ENCODE data around the gene SYNE2.

The SYNE2 gene

GRCh38 chr14:63877550-63877939 is 24.7 kb downstream of the SYNE2 start:
- DNase-seq, result no peak

GRCh38 chr14:63878052-63878451 is 25.2 kb downstream of the SYNE2 start:
- no peak for DNase-seq

GRCh38 chr14:63878792-63879191 is 26.0 kb downstream of the SYNE2 start:
- no peak for DNase-seq

- DNase-seq, result no peak
These were observed 29.1 kb downstream of the SYNE2 start for GRCh38 chr14:63881926-63882325.

GRCh38 chr14:63887899-63888298 is 35.1 kb downstream of the SYNE2 start:
- DNase-seq, result no peak

GRCh38 chr14:63890553-63890952 is 37.7 kb downstream of the SYNE2 start:
- no peak for DNase-seq

- DNase-seq, result peak; percentile 52
These were observed 38.6 kb downstream of the SYNE2 start for GRCh38 chr14:63891148-63891975.

- no peak for DNase-seq
These were observed 39.5 kb downstream of the SYNE2 start for GRCh38 chr14:63892265-63892664.

- DNase-seq, result no peak
These were observed 41.1 kb downstream of the SYNE2 start for GRCh38 chr14:63893701-63894458.

GRCh38 chr14:63895510-63895909 is 42.7 kb downstream of the SYNE2 start:
- no peak for DNase-seq

GRCh38 chr14:63896278-63896720 is 43.5 kb downstream of the SYNE2 start:
- DNase-seq, result peak; percentile 61

GRCh38 chr14:63897721-63898163 is 44.9 kb downstream of the SYNE2 start:
- no peak for DNase-seq

GRCh38 chr14:63899953-63900352 is 47.1 kb downstream of the SYNE2 start:
- DNase-seq, result no peak

- DNase-seq, result no peak
These were observed 48.8 kb downstream of the SYNE2 start for GRCh38 chr14:63901434-63902085.

GRCh38 chr14:63902375-63902976 is 49.7 kb downstream of the SYNE2 start:
- DNase-seq, result no peak

- no peak for DNase-seq
These were observed 51.9 kb downstream of the SYNE2 start for GRCh38 chr14:63904724-63905123.

GRCh38 chr14:63905370-63905769 is 52.6 kb downstream of the SYNE2 start:
- no peak for DNase-seq

- no peak for DNase-seq
These were observed 56.0 kb downstream of the SYNE2 start for GRCh38 chr14:63908667-63909264.

- no peak for DNase-seq
These were observed 57.2 kb downstream of the SYNE2 start for GRCh38 chr14:63909984-63910383.

- no peak for DNase-seq
These were observed 58.0 kb downstream of the SYNE2 start for GRCh38 chr14:63910583-63911363.

GRCh38 chr14:63911404-63911803 is 58.6 kb downstream of the SYNE2 start:
- no peak for DNase-seq

GRCh38 chr14:63912286-63912685 is 59.5 kb downstream of the SYNE2 start:
- no peak for DNase-seq
